RWPE2 (cell line): Measurements from ENCODE around the gene ZC3H13.

Experiments
- ATAC-seq: fragments of 200-7000 bp; cut with Tn5 transposase; 3 replicates; pipeline ENCODE4 v1.9.1; 2021; ENCODE audit warnings: low read depth
- DNase-seq: peaks from one replicate; pipeline ENCODE4 v3.0.0-alpha.2; 2020; ENCODE audit warnings: low spot score
- H3K27ac ChIP-seq: fragments of 450-650 bp; 2 replicates; pipeline ENCODE4 v1.5.1; 2017; ENCODE audit warnings: mild to moderate bottlenecking; ENCODE audit not compliant: poor library complexity, severe bottlenecking
- H3K27me3 ChIP-seq: fragments of 250-450 bp; sonication (Bioruptor Pico); 2 replicates; pipeline ENCODE4 v1.5.1; 2021; ENCODE audit warnings: mild to moderate bottlenecking, moderate library complexity; ENCODE audit not compliant: insufficient read depth, poor library complexity, severe bottlenecking
- H3K36me3 ChIP-seq: fragments of 250-450 bp; sonication (Bioruptor Pico); 2 replicates; pipeline ENCODE4 v1.5.1; 2020; ENCODE audit warnings: low read depth, mild to moderate bottlenecking, moderate library complexity
- H3K4me1 ChIP-seq: fragments of 250-450 bp; sonication (Bioruptor Pico); 2 replicates; pipeline ENCODE4 v1.5.1; 2021; ENCODE audit warnings: mild to moderate bottlenecking, moderate library complexity; ENCODE audit not compliant: insufficient read depth, poor library complexity, severe bottlenecking
- H3K4me3 ChIP-seq: fragments of 250-450 bp; sonication (Bioruptor Pico); 2 replicates; pipeline ENCODE4 v1.5.1; 2021; ENCODE audit warnings: mild to moderate bottlenecking, moderate library complexity; ENCODE audit not compliant: severe bottlenecking
- H3K9me3 ChIP-seq: fragments of 250-450 bp; sonication (Bioruptor Pico); 2 replicates; pipeline ENCODE4 v1.5.1; 2021; ENCODE audit warnings: mild to moderate bottlenecking, moderate library complexity; ENCODE audit not compliant: severe bottlenecking
- CTCF ChIP-seq: fragments of 450-650 bp; IDR thresholded peaks from one replicate; pipeline ENCODE4 v1.5.1; 2017; ENCODE audit warnings: mild to moderate bottlenecking, moderate library complexity; ENCODE audit not compliant: poor library complexity, severe bottlenecking

The ZC3H13 gene

DNA sequence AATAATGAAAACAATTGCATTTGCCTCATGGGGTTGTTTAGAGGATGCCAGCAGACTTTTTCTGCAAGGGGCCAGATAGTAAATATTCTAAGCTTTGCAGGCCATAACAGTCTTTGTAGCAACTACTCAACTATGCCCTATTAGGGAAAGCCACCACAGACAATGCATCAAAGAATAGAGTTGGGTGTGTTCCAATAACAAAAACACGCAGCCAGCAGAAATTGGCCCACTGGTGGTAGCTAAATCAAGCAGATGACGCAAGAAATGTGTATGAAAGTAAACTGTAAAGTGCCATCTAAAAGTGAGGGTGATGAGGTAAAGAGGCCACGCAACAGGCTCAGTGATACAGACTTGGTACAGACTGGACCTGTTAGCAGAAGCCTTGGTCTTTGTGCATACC, 125.8 kb downstream of the ZC3H13 start:
- H3K9me3 ChIP-seq: no peaks in the 10 kb centered on the region
- no peak for DNase-seq
- ATAC-seq: no peak

GRCh38 chr13:45925151-45925550, 127.4 kb downstream of the ZC3H13 start:
- no peaks in the 10 kb centered on the region for H3K27me3 ChIP-seq
- no peak for DNase-seq

More for the DNA sequence above, 125.8 kb downstream of the ZC3H13 start:
- Histone ChIP-seq H3K27me3 (no peaks in the 10 kb centered on the region), H3K4me3 (no peak overlapping the region), H3K36me3 (no peaks in the 10 kb centered on the region), H3K27ac (no peak overlapping the region), H3K4me1 (peaks cover 3% of the 10 kb centered on the region)
- no peak for TF ChIP-seq CTCF

DNA sequence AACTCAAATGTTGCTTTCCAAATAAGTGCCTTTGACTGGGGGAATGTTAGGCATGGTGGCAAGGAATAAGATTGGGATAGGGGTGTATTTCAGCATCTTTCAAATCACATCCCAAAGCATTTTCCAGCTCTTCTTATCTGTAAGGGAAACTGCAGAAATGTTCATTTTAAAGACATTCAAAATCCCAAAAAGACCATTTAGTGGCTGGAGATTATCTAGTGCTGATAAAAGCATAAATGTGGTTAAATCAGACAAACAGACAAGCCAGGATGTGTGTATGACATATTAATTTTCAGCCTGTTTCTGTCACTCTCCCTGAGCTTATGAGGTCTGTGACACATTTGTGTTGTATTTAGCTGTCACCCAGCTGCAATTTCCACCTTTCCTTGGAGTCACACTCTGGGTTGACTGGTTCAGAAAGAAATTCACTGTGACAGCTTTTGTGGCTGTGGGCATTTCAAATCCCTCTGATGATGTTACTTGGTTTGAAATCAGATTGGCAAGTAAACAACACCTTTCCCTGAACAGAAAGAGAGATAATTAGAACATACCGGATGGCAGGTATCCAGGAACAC, 131.3 kb downstream of the ZC3H13 start:
- no peak for DNase-seq
- Histone ChIP-seq H3K27ac (no peak overlapping the region), H3K36me3 (no peaks in the 10 kb centered on the region), H3K27me3 (no peaks in the 10 kb centered on the region), H3K4me3 (no peak overlapping the region), H3K4me1 (no peaks in the 10 kb centered on the region), H3K9me3 (no peaks in the 10 kb centered on the region)
- TF ChIP-seq CTCF: no peak
- ATAC-seq: no peak

More at GRCh38 chr13:45925151-45925550, 127.4 kb downstream of the ZC3H13 start:
- no peak for ATAC-seq
- Histone ChIP-seq H3K27ac (no peak overlapping the region), H3K9me3 (no peaks in the 10 kb centered on the region), H3K4me1 (peaks cover 3% of the 10 kb centered on the region), H3K4me3 (no peak overlapping the region), H3K36me3 (no peaks in the 10 kb centered on the region)
- no peak for TF ChIP-seq CTCF

DNA sequence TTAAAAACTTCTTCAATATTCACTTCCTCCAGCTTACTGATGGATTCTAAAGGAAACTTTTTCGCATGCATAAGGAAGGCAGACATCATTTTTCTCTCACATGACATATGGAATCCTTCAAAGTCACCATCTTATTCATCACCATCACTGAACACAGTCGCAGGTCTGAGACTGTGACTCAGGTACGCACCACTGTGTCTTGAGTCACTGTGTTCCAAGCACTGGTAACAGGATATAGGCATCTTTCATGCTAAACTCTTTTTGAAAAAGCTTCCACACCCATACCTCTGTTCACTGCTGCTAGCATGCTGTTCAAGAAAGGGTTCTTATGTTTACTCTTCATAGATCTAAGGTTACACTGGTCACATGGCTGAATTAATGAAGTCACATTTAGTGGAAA, 133.9 kb downstream of the ZC3H13 start:
- TF ChIP-seq CTCF: no peak
- no peaks in the 10 kb centered on the region for H3K36me3 ChIP-seq
- H3K4me3 ChIP-seq: no peak overlapping the region
- H3K4me1 ChIP-seq: no peaks in the 10 kb centered on the region
- H3K9me3 ChIP-seq: no peaks in the 10 kb centered on the region
- no peaks in the 10 kb centered on the region for H3K27me3 ChIP-seq
- no peak for ATAC-seq
- no peak for DNase-seq
- no peak overlapping the region for H3K27ac ChIP-seq

GRCh38 chr13:45917019-45917418, 135.5 kb downstream of the ZC3H13 start:
- Histone ChIP-seq H3K36me3 (no peaks in the 10 kb centered on the region), H3K9me3 (no peaks in the 10 kb centered on the region), H3K4me1 (no peaks in the 10 kb centered on the region), H3K27ac (no peak overlapping the region), H3K27me3 (no peaks in the 10 kb centered on the region), H3K4me3 (no peak overlapping the region)
- no peak for TF ChIP-seq CTCF
- no peak for ATAC-seq
- no peak for DNase-seq
